Progenitor cell of endocrine pancreas (in vitro differentiated cells): Measurements from ENCODE around the gene PUM1. TPM values are rescaled to one million over a fixed set of nuclear protein-coding genes. Genes with fewer than 3 reads are reported as not detected.

Experiments
- DNase-seq: peaks from one replicate; pipeline ENCODE4 v3.0.0; 2021; ENCODE audit warnings: low spot score; ENCODE audit not compliant: unreplicated experiment
- H3K27ac Mint-ChIP-seq: 2 replicates; pipeline ENCODE4 v1.8.0; 2021; ENCODE audit warnings: mild to moderate bottlenecking, moderate library complexity, mixed read lengths
- H3K27me3 Mint-ChIP-seq: 2 replicates; pipeline ENCODE4 v1.8.0; 2021; ENCODE audit warnings: mixed read lengths
- H3K36me3 Mint-ChIP-seq: 2 replicates; pipeline ENCODE4 v1.8.0; 2022; ENCODE audit warnings: mixed read lengths; ENCODE audit not compliant: insufficient read depth
- H3K4me1 Mint-ChIP-seq: 2 replicates; pipeline ENCODE4 v1.8.0; 2021; ENCODE audit warnings: low read depth, mixed read lengths
- H3K4me3 Mint-ChIP-seq: 2 replicates; pipeline ENCODE4 v1.8.0; 2021; ENCODE audit warnings: low read depth, mild to moderate bottlenecking, moderate library complexity, mixed read lengths
- H3K9me3 Mint-ChIP-seq: 2 replicates; pipeline ENCODE4 v1.8.0; 2021; ENCODE audit warnings: low read depth, mixed read lengths
- total RNA-seq: library from RNA; stranded (reverse); gene quantifications from 2 replicates; pipeline ENCODE4 v1.2.1, GENCODE V29; 2021
- TF ChIP-seq, protein P1 (sequence below): fragments of 200-600 bp; sonication (generic); IDR thresholded peaks from one replicate; pipeline ENCODE4 v1.5.0; 2021; ENCODE audit warnings: antibody characterized with exemption, mild to moderate bottlenecking; ENCODE audit not compliant: unreplicated experiment

Gene PUM1
- total RNA-seq, 1 donor from 2014 or later = 249 TPM

DNA sequence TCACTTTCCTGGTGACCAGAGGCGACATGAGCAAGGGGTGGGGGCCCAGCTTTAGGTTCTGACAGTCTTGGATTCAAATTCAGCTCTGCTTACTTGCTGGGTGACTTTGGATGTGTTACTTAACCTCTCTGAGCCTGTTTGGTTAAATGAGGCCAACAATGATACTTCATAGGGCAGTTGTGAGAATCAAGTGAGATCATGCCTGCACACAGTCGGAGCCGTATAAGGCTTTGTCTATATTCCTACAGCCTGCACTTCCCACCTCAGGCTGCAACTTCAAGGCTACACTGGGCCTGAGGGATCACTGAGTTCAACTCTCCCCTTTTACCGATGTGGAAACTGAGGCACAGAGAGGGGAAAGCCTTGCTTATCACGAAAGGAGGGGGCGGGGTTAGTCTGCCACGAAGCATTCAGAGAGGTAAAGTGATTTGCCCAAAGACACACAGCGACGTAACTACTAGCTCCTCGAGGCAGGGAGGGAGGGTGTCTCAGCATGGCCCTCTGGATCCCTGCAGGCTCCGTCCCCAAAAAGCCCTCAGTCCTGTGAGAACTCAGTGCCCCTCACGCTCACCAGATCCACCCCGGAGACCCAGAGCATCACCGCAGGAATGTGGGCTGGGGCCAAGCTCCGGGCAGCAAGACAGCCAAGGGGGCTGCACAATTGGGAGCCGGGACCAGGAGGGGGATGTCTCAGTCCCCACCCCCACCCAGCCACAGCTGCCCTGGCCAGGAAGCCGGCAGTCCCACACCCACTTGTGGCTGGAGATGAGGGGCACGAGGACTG lies 181.9 kb downstream of the PUM1 start:
- TF ChIP-seq, protein P1, sequence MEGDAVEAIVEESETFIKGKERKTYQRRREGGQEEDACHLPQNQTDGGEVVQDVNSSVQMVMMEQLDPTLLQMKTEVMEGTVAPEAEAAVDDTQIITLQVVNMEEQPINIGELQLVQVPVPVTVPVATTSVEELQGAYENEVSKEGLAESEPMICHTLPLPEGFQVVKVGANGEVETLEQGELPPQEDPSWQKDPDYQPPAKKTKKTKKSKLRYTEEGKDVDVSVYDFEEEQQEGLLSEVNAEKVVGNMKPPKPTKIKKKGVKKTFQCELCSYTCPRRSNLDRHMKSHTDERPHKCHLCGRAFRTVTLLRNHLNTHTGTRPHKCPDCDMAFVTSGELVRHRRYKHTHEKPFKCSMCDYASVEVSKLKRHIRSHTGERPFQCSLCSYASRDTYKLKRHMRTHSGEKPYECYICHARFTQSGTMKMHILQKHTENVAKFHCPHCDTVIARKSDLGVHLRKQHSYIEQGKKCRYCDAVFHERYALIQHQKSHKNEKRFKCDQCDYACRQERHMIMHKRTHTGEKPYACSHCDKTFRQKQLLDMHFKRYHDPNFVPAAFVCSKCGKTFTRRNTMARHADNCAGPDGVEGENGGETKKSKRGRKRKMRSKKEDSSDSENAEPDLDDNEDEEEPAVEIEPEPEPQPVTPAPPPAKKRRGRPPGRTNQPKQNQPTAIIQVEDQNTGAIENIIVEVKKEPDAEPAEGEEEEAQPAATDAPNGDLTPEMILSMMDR = no peak
- DNase-seq = no peak
- H3K27ac Mint-ChIP-seq = no peak overlapping the region
- peaks cover 11% of the 10 kb centered on the region for H3K4me1 Mint-ChIP-seq
- no peak overlapping the region for H3K4me3 Mint-ChIP-seq
- H3K27me3 Mint-ChIP-seq = no peaks in the 10 kb centered on the region
- no peaks in the 10 kb centered on the region for H3K9me3 Mint-ChIP-seq
- H3K36me3 Mint-ChIP-seq = no peaks in the 10 kb centered on the region

DNA sequence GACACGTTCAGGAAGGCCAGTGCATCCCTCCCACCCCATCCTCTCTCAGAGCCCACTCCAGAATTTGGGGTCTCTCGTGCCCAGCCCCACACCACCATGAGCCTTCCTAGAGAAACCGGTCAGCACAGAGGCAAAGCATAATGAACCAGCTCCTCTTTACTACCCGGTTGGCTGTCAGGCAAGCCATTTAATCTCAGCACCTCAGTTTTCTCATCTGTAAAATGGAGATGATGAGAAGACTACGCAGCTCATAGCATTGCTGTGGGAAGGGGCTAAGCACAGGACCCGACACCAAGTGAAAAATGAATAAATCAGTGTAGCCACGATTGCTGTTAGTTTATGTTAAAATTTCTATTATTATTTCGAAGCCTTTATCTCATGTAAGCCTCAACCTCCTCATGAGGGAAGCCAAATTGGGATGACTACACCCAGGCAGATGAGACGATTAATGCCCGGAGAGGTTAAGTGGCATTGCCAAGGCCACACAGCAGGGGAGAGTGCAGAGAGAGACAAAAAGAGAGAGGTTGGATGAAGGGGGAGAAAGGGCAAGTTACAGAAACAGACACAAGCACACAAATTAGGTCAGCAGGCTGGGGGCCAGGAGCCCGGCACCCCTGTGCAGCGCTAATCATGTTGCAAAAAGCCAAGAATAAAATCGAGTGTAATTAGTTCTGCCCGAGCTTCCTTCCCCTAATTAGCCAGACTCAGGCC lies 182.7 kb downstream of the PUM1 start:
- Mint-ChIP-seq H3K36me3 (no peaks in the 10 kb centered on the region), H3K4me1 (peaks cover 8% of the 10 kb centered on the region), H3K9me3 (no peaks in the 10 kb centered on the region), H3K27me3 (no peaks in the 10 kb centered on the region), H3K4me3 (no peak overlapping the region), H3K27ac (no peak overlapping the region)
- DNase-seq = no peak
- TF ChIP-seq, protein P1 = no peak

Other genes starting within 250 kb of the PUM1 start
- gene SDC3, start 157.0 kb downstream of the PUM1 start, total RNA-seq = 33.7 and 38.3 TPM in 2 replicates
- 15.5 and 16.1 TPM in 2 replicates for gene NKAIN1, start 174.2 kb upstream of the PUM1 start, total RNA-seq
- gene SNRNP40, start 231.1 kb upstream of the PUM1 start, total RNA-seq = 72.0 and 75.2 TPM in 2 replicates
- gene ZCCHC17, start 231.3 kb upstream of the PUM1 start, total RNA-seq = 31.3 and 34.0 TPM in 2 replicates